Testis (tissue), 3 donors: Measurements from ENCODE around the gene AKAP6. TPM values are rescaled to one million over a fixed set of nuclear protein-coding genes. Genes with fewer than 3 reads are reported as not detected.

ENCODE experiments used
- DNase-seq: peaks from one replicate; pipeline ENCODE4 v3.0.0-alpha.2; 2019
- H3K27ac ChIP-seq, 2 donors: fragments of 200-600 bp; sonication (generic); one replicate each; pipeline ENCODE4 v1.5.1; 2019
- H3K27me3 ChIP-seq: fragments of 200-600 bp; sonication (generic); one replicate; pipeline ENCODE4 v1.5.1; 2019
- H3K36me3 ChIP-seq: fragments of 200-600 bp; sonication (generic); one replicate; pipeline ENCODE4 v1.5.1; 2017; ENCODE audit warnings: low read depth; ENCODE audit errors: missing control alignments
- H3K4me1 ChIP-seq: fragments of 200-600 bp; sonication (generic); one replicate; pipeline ENCODE4 v1.5.1; 2019
- H3K4me3 ChIP-seq, 2 donors: fragments of 200-600 bp; sonication (generic); one replicate each; pipeline ENCODE4 v1.5.1; 2017 to 2019
- H3K9me3 ChIP-seq: fragments of 200-600 bp; sonication (generic); one replicate; pipeline ENCODE4 v1.5.1; 2017
- CTCF ChIP-seq, 3 experiments: fragments of 450-650 bp in 2 of 3; fragments of 200-600 bp in 1 of 3; sonication (generic) in 1 of 3; IDR thresholded peaks; one replicate each; pipeline ENCODE4 v1.5.1; 2016 to 2019; ENCODE audit warnings: antibody characterized with exemption in 3 of 3, mild to moderate bottlenecking in 2 of 3, moderate library complexity in 1 of 3
- POLR2A ChIP-seq: fragments of 450-650 bp; IDR thresholded peaks from one replicate; pipeline ENCODE4 v1.6.1; 2017; ENCODE audit warnings: antibody characterized with exemption, mild to moderate bottlenecking, moderate library complexity
- WGBS, 2 donors: methylation state at CpG; one replicate each; pipeline ENCODE4 v1.1.5; 2018; 5-methylcytosine and 5-hydroxymethylcytosine counted together
- intact Hi-C: fragments of 100-400 bp; cut with DNase I; formaldehyde crosslinking; loops from one replicate; pipeline ENCODE4 v1.15.1; 2023; ENCODE audit warnings: low total_unique reads
- polyA plus RNA-seq: library from polyadenylated mRNA; stranded (reverse); fragments of 350-450 nt; fragmentation: Illumina TruSeq; extraction: RNeasy Lipid Tissue Mini Kit (QIAGEN cat#74804); gene quantifications from one replicate; pipeline ENCODE4 v1.2.3, GENCODE V29; 2014; ENCODE audit warnings: low read depth, low replicate concordance; ENCODE audit not compliant: insufficient read depth
- total RNA-seq, 2 donors: library from RNA; depleted of rRNA; stranded (reverse); fragments of >200 nt; gene quantifications; one replicate each; pipeline ENCODE4 v1.2.3, GENCODE V29; 2016

AKAP6 gene
- total and polyA plus RNA-seq, 3 donors from 2014 or later: 26.6 to 30.9 (median 30.9) TPM

GRCh38 chr14:32514681-32515080 lies 185.6 kb downstream of the AKAP6 start:
- no peaks in the 10 kb centered on the region for H3K36me3 ChIP-seq
- intact Hi-C loops: no loop called here
- DNase-seq: no peak

GRCh38 chr14:32524609-32525375 lies 195.7 kb downstream of the AKAP6 start:
- H3K27ac ChIP-seq: no peak overlapping the region
- WGBS, 2 donors: 60 to 66% methylated on average over 3 of the region's 3 CpGs
- no peaks in the 10 kb centered on the region for H3K27me3 ChIP-seq
- no peak for DNase-seq
- intact Hi-C loops: no loop called here
- no peaks in the 10 kb centered on the region for H3K9me3 ChIP-seq
- H3K36me3 ChIP-seq: no peaks in the 10 kb centered on the region
- H3K4me1 ChIP-seq: peaks cover 4% of the 10 kb centered on the region
- H3K4me3 ChIP-seq: no peak overlapping the region
- TF ChIP-seq POLR2A (no peak), CTCF (IDR thresholded peaks at IDR 0.05) (no peak)

More at GRCh38 chr14:32514681-32515080, 185.6 kb downstream of the AKAP6 start:
- H3K27ac ChIP-seq: no peak overlapping the region
- H3K4me1 ChIP-seq: peaks cover 7% of the 10 kb centered on the region
- TF ChIP-seq POLR2A: no peak
- TF ChIP-seq CTCF (IDR thresholded peaks at IDR 0.05): no peak
- H3K27me3 ChIP-seq: no peaks in the 10 kb centered on the region
- no peaks in the 10 kb centered on the region for H3K9me3 ChIP-seq
- no peak overlapping the region for H3K4me3 ChIP-seq

GRCh38 chr14:32525591-32525990 lies 196.5 kb downstream of the AKAP6 start:
- Histone ChIP-seq H3K27me3 (no peaks in the 10 kb centered on the region), H3K36me3 (no peaks in the 10 kb centered on the region), H3K27ac (no peak overlapping the region), H3K4me3 (no peak overlapping the region), H3K9me3 (no peaks in the 10 kb centered on the region), H3K4me1 (peaks cover 4% of the 10 kb centered on the region)
- intact Hi-C loops: no loop called here
- TF ChIP-seq CTCF (IDR thresholded peaks at IDR 0.05) (no peak), POLR2A (no peak)
- no peak for DNase-seq
- WGBS, 2 donors: 93 to 95% methylated on average over 2 of the region's 2 CpGs

GRCh38 chr14:32530800-32531199 lies 201.7 kb downstream of the AKAP6 start:
- H3K36me3 ChIP-seq: no peaks in the 10 kb centered on the region
- H3K4me1 ChIP-seq: no peaks in the 10 kb centered on the region
- no peak overlapping the region for H3K4me3 ChIP-seq
- 48 to 65% methylated on average over 1 of the region's 1 CpG for WGBS, 2 donors
- H3K27me3 ChIP-seq: no peaks in the 10 kb centered on the region
- DNase-seq: no peak
- H3K27ac ChIP-seq: no peak overlapping the region
- TF ChIP-seq CTCF (IDR thresholded peaks at IDR 0.05) (no peak), POLR2A (no peak)
- intact Hi-C loops: no loop called here
- no peaks in the 10 kb centered on the region for H3K9me3 ChIP-seq
